ENCODE measurements around the gene FGFR4.
A peak's percentile ranks its signal among the peaks of the same experiment; 100 is the strongest.

Gene FGFR4

DNA sequence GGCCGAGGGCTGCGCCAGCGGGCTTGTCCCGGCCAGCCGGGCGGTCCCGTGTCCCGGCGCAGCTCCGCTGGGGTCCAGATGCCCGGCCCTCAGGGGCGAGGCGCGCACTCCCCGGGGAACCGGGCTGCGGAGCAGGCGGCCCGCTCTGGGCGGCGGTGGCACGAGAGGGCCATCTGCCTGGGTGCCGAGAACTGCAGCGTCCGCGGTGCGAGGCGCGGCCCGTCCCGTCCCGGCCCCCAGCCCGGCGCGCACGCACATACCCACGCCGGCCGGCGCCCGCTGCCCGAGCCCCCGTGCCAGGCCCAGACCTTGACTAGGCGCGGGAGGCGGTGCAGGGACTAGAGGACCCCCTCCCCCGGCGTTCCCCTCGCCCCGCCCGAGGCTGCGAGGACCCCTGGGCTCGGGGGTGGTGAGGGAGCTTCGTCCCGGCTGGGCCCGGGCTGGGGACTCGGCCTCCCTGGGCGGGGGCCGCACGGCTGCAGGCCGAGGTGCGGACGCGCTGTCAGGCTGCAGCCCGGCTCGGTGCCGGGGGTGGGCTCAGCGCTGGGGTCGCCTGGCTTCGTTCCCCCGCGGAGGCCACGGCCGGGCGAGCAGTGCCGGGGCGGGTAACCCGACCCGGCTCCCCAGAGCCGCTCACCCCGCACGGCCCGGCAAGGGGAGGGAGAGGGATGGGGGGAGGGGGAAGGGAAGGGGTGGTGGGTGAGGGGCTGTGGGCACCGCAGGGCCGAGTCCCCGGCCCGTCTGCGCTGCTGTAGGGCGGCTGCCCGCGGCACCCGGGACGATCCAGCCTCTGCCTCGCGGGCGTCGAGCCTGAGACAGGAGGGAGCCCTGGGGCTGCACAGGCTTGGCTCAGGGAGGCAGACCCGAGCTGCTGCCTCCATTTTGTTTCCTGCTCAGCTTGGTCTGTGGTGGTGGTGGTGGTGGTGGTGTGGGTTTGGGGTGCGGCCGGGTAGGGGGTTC, 45.7 kb downstream of the FGFR4 start:
- peak; percentile 45 for DNase-seq (ENCODE audit: low read depth)

DNA sequence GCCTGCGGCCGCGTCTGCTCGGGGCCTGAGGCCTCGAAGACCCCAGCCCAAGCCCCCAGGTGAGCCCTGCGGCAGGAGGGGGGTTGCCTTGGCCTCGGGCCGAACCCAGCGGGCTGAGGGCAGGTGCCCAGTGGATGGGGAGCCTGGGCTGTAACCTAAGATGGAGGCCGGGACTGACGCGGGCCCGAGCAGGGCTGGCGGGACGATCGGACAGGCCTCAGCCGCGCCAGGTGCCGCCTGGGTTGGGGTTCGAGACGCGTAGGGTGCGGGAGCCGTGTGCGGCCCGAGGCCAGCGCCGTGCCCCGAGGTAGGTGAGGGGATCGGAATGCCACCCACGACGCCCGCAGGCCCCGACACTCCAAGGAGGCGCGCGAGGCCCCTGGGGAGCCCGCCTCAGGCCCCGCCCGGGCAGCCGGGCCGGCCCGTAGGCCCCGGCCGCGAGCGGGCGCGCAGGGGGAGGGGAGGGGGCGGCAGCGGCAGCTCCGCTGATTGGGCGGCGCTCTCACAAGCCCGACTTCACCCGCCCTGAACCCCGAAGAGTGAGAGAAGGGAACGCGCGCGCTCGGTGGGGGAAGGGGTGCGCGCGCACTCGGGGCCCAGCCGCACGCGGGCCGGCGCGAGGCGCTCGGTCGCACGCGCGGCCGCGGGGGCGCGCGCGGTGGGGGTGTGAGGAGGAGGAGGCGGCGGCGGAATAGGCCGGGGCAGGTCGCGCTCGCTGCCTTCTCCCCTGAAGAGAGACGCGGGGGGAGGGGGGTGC, 46.6 kb downstream of the FGFR4 start, which contains the start of gene NSD1:
NSD1 (plus strand) TSS at position 678 of the 757 bp plus-strand sequence. CDS start 1,331 bp downstream, outside the sequence.
- peak; percentile 93 for DNase-seq (ENCODE audit: low read depth)

DNA sequence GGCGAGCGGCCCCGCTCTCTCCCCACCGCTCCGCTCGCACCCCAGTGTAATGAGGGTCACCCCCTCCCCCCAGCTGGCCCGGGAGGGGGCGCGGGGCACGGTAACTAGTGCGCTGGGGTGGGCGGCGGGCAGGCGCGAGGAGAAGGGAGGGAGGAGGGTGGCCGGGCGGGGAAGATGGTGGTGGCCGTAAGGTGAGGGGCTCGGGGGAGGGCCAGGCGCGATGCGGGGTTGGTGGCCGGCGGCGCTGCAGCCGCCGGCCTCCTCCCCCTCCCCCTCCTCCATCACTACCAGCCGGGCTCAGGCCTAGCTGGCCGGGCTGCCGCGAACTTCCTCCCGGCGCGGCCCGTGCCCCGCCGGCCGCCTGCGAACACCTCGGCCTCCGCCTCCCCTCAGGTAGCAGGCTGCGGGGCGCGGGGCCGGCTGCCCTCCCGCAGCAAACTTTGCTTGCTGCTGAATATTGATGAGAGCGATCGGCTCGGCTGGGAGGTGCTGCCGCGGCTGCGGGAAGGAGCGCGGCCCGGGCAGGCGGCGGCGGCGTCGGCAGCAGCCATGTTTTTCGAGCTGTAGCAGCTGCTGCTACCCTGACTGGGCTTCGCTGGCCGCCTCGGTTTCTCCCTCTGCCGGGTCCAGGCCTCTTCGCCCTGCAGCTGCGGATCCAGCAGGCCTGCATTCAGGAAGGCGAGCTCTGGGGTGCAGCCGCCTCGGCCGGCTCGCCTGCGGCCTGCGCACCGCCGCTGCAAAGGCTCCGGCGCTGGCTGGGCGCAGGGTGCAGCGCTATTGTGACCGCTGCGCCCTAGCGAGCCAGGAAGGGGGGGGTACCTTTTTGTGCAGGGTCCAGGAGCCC, 47.4 kb downstream of the FGFR4 start:
- DNase-seq (ENCODE audit: low read depth): peak; percentile 56

DNA sequence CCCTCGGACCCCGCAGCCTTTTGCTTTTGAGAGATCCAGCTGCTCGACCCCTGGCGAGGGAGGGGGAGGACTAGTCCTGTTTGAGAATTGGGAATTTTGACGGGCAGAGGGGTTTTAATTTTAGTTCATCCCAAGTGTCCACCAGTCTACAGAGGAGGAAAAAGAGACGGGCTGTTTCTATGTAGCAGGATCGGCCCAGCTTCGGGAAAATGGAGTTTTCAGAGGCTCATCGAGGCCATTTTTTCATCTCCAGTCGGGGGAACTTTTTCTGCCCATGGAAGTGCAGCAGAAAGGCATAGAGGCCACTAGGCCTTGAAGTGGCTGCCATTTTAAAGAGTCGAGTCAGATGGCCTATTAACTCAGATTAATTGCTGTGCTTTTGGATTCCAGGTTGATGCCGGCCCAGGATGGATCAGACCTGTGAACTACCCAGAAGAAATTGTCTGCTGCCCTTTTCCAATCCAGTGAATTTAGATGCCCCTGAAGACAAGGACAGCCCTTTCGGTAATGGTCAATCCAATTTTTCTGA, 48.0 kb downstream of the FGFR4 start:
- DNase-seq (ENCODE audit: low read depth): no peak

DNA sequence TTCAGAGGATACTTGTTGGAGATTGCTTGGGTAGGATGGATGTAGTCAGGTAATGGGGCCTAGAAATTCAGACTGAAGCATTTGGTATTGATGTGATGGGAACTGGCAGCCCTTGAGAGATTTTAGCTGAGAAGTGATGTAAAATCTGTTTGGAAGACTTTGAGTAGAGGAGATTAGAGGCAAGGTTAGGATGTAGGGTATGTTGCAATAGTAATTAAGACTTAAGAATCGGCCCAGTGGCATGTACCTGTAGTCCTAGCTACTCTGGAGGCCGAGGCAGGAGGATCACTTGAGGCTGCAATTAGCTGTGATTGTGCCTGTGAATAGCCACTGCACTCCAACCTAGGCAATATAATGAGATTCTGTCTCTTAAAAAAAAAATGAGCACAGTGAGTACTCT, 53.6 kb downstream of the FGFR4 start:
- DNase-seq (ENCODE audit: low read depth): no peak

DNA sequence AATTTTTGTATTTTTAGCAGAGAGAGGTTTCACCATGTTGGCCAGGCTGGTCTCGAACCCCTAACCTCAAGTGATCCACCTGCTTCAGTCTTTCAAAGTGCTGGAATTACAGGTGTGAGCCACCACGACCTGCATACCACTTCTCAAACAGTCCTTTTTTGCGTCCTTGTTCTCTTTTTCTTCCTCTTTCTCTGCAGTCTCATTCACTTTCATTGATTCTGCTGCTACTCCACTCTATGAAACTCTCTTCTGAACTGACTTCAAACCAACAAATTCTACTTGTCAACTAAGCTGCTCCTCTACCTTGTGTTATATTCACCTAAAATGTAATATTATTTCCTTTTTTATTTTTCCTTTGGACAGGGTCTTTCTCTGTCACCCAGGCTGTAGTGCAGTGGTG, 54.8 kb downstream of the FGFR4 start:
- DNase-seq (ENCODE audit: low read depth): no peak

DNA sequence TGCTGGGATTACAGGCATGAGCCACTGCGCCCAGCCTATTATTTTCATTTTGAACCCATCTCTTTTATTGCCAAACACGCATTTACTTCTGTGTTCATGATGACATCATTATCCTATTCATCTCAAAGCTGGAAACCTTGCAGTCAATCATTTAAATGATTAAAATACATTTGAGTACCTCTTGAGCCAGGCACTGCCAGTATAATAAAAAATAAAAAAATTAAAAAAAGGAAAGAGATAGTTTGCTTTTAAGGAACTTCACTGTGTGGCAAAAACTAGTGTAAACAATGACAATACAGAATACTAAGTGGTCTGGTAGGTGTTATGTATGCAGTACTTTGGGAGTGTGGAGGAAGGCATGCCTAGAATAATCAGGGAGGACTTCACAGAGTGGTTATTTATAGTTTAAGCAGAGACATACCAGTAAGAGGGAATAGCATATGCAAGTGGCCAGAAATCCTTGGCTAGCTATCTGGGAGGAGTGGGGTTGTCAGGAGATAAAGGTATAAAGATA, 55.4 kb downstream of the FGFR4 start:
- no peak for DNase-seq (ENCODE audit: low read depth)

DNA sequence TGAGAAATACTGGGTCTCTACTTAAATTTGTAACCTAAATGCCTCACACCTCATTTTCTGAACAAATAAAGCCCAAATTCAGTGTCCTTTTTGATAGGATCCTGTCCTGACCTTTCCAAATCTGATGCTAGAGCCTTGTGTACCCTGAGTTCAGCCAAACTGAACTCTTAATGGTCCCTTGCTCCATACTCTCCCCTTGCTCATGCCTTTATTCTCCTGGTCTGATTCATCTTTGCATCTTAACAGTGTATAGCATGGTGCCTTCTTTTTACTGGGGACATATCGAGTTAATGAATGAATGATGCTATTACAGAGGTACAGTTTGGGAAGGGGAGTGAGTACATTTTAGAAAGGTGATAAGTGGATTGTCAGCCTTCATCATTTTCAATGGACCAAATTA, 56.1 kb downstream of the FGFR4 start:
- DNase-seq (ENCODE audit: low read depth): no peak

DNA sequence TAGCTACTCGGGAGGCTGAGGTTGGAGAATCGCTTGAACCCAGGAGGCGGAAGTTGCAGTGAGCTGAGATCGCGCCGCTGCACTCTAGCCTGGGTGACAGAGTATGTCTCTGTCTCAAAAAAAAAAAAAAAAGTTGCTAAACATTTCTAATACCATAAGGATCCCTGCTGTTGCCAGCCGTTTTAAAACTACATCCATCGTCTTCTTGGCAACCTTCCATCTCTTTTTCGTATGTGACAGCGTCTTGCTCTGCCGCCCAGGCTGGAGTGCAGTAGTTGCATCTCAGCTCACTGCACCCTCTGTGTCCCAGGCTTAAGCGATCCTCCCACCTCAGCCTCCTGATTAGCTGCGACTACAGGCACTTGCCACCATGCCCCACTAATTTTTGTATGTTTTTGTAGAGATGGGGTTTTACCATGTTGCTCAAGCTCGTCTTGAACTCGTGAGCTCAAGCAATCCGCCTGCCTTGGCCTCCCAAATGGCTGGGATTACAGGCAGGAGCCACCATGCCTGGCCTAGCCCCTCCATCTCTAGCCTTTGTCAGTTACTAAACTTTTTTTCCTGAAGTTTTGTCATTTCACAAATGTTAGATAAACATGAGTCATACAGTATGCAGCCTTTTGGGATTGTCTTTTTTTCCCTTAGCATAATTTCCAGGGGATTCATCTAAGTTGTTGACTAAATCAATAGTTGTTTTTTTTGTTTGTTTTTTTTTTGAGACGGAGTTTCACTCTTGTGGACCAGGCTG, 60.4 kb downstream of the FGFR4 start:
- DNase-seq (ENCODE audit: low read depth): peak; percentile 50

All from iris pigment epithelial cell (primary cell).